Aorta (tissue), 5 donors: ENCODE results near the gene MACROH2A2. TPM values are rescaled to one million over a fixed set of nuclear protein-coding genes. Genes with fewer than 3 reads are reported as not detected.
"Not testable (repeated sequence)": the region's sequence is repeated elsewhere in the genome, so short reads cannot be mapped to it uniquely, and the experiment has no call there.

Experiments used
- ATAC-seq: fragments of 200-7000 bp; cut with Tn5 transposase; one replicate; pipeline ENCODE4 v1.9.1; 2022; ENCODE audit warnings: moderate library complexity; ENCODE audit not compliant: low FRiP score
- DNase-seq, 2 donors: peaks; one replicate each; pipeline ENCODE4 v3.0.0-alpha.2; 2020
- H3K27ac ChIP-seq, 2 donors: one replicate each; pipeline ENCODE4 v1.5.1; 2013; ENCODE audit warnings: low read length in 2 of 2, mild to moderate bottlenecking in 2 of 2, moderate library complexity in 2 of 2, control low read depth in 1 of 2, inconsistent platforms in 1 of 2, low read depth in 1 of 2
- H3K27me3 ChIP-seq, 2 donors: one replicate each; pipeline ENCODE4 v1.6.1; 2013; ENCODE audit warnings: control low read depth in 1 of 2, low read length in 1 of 2, mild to moderate bottlenecking in 1 of 2, moderate library complexity in 1 of 2; ENCODE audit not compliant: insufficient read depth in 2 of 2, control insufficient read depth in 1 of 2
- H3K36me3 ChIP-seq, 2 donors: one replicate each; pipeline ENCODE4 v1.6.1; 2013; ENCODE audit warnings: control low read depth in 1 of 2, low read length in 1 of 2, mild to moderate bottlenecking in 1 of 2; ENCODE audit not compliant: insufficient read depth in 2 of 2, control insufficient read depth in 1 of 2
- H3K4me1 ChIP-seq, 2 donors: one replicate each; pipeline ENCODE4 v1.6.1; 2013; ENCODE audit warnings: low read length in 2 of 2, control low read depth in 1 of 2, mild to moderate bottlenecking in 1 of 2, moderate library complexity in 1 of 2; ENCODE audit not compliant: insufficient read depth in 2 of 2, control insufficient read depth in 1 of 2
- H3K4me3 ChIP-seq, 2 donors: one replicate each; pipeline ENCODE4 v1.5.1; 2013; ENCODE audit warnings: low read length in 2 of 2, control low read depth in 1 of 2, mild to moderate bottlenecking in 1 of 2
- H3K9me3 ChIP-seq: one replicate; pipeline ENCODE4 v1.6.1; 2013; ENCODE audit warnings: mild to moderate bottlenecking, low read length; ENCODE audit not compliant: control insufficient read depth
- WGBS, 2 donors: extraction: QIAGEN DNeasy Blood & Tissue Kit; methylation state at CpG; one replicate each; pipeline ENCODE4 v1.1.7; 2013; 5-methylcytosine and 5-hydroxymethylcytosine counted together
- intact Hi-C, 2 donors: fragments of 100-400 bp; cut with DNase I; formaldehyde crosslinking; loops; one replicate each; pipeline versions ENCODE4 v1.14.2 to v1.15.0; 2022
- polyA plus RNA-seq, 2 donors: library from polyadenylated mRNA; stranded (reverse); fragments of 200-250 nt; gene quantifications; one replicate each; pipeline ENCODE4 v1.2.3, GENCODE V29; 2013
- total RNA-seq, 2 donors: library from RNA; stranded (reverse); fragmentation: NEBNext Ultra II Directional; extraction: Animal tissue kit (Norgen Biotek cat#: 25700); gene quantifications; one replicate each; pipeline ENCODE4 v1.2.1, GENCODE V29; 2021
- donor health status: healthy with polysubstance abuse.
- donor health status: Bipolar disorder and iron deficiency.
- donor health status: DM: no; HTN: no; CAD: no.
- donor health status: DM: no; HTN: no; CAD: no.
- donor health status: DM: yes; HTN: yes; CAD: no.

MACROH2A2 gene
- total and polyA plus RNA-seq, 4 donors = 2.1 to 5.3 (median 4.1) TPM

DNA sequence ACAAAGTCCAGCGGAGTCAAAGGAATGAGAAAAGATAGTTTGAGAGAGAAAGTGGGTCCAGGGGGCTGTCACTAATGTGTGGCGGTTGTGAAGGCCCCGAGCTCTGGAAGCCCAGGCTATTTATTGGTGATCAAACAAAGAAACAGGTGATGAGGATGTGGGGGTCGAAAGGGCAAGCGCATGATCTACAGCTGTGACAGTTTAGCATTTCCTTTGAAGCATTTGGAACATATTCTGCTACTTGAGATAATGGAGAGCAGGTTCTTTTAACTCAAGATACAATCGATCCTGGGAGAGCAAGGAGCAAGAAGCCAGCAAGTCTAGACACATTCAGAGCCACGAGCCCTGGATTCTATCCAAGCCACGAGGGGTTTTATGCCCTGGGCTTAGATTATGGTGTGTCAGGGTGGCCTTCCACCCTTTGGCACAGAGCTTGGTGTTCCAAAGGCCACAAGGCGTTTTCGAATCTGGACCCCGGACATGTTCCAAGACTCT is 48.5 kb downstream of the MACROH2A2 start:
- WGBS, 2 donors = 83 to 86% methylated on average over 11 of the region's 11 CpGs
- intact Hi-C loops, H3K27me3 ChIP-seq, H3K27ac ChIP-seq, H3K4me1 ChIP-seq, H3K9me3 ChIP-seq, ATAC-seq, H3K36me3 ChIP-seq, DNase-seq, H3K4me3 ChIP-seq: not testable (repeated sequence)

GRCh38 chr10:70101668-70102067 is 49.0 kb downstream of the MACROH2A2 start:
- Histone ChIP-seq H3K36me3 (no peaks in the 10 kb centered on the region), H3K9me3 (no peaks in the 10 kb centered on the region), H3K27ac (no peak overlapping the region), H3K4me3 (no peak overlapping the region), H3K4me1 (no peaks in the 10 kb centered on the region), H3K27me3 (no peaks in the 10 kb centered on the region)
- ATAC-seq (no peak), DNase-seq (no peak)
- intact Hi-C loops = no loop called here
- WGBS, 2 donors = 65 to 81% methylated on average over 3 of the region's 3 CpGs

- intact Hi-C loops = no loop called here
- peaks cover 0 to under 1% of the 10 kb centered on the region in 2 donors for H3K36me3 ChIP-seq
- ATAC-seq = no peak
Observed at GRCh38 chr10:70106958-70107791, 54.5 kb downstream of the MACROH2A2 start.

DNA sequence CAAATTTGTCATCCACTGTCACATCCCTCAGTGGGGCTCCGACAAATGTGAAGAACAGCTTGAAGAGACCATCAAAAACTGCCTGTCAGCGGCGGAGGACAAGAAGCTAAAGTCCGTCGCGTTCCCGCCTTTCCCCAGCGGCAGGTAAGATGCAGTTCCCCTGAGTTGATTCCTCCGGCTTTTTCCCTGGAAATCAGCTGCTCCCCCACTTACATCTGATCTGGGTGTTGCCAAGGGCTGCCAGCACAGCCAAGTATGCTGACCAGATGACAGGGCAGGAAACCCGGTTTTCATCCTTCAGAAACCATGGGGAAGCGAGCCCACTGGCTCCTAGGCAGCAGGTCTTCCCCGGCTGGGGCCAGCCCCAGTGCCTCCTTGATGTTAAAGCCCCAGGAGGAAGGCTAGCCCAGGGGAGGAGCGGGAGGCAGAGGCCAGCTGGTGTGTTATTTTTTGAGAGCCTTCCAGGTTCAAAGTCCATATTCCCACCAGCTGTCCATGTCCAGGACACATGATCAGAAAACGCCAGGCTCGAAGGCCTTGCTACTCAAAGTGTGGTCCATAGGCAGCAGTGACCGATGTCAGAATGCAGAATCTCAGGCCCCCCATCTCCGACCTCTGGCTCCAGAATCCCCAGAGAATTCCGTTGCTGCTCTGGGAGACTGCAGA is 56.6 kb downstream of the MACROH2A2 start:
- DNase-seq (no peak), ATAC-seq (no peak)
- H3K9me3 ChIP-seq = no peaks in the 10 kb centered on the region
- no peaks in the 10 kb centered on the region for H3K4me1 ChIP-seq
- H3K27ac ChIP-seq = no peak overlapping the region
- no peaks in the 10 kb centered on the region for H3K27me3 ChIP-seq
- 90 to 92% methylated on average over 18 of the region's 18 CpGs for WGBS, 2 donors
- intact Hi-C loops = no loop called here
- peaks cover 5 to 6% of the 10 kb centered on the region in 2 donors for H3K36me3 ChIP-seq
- H3K4me3 ChIP-seq = no peak overlapping the region

More at GRCh38 chr10:70106958-70107791, 54.5 kb downstream of the MACROH2A2 start:
- Histone ChIP-seq H3K9me3 (no peaks in the 10 kb centered on the region), H3K27me3 (no peaks in the 10 kb centered on the region), H3K4me1 (no peaks in the 10 kb centered on the region), H3K4me3 (no peak overlapping the region), H3K27ac (no peak overlapping the region)
- no peak for DNase-seq
- 68 to 70% methylated on average over 22 of the region's 22 CpGs for WGBS, 2 donors

DNA sequence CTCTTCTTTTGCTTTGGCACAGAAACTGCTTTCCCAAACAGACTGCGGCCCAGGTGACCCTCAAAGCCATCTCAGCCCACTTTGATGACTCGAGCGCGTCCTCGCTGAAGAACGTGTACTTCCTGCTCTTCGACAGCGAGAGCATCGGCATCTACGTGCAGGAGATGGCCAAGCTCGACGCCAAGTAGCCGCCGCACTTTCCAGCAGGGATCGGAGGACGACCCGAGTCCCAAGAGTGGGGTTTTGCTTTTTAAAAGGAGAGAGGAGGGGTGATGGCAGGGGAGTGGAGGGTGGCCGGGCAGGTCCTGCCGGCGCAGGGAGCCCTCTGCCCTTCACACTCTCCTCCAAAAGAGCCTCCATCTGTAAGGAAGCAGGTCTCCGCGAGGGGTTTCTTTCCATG is 58.9 kb downstream of the MACROH2A2 start:
- Histone ChIP-seq H3K9me3 (no peaks in the 10 kb centered on the region), H3K27me3 (no peaks in the 10 kb centered on the region), H3K4me1 (no peaks in the 10 kb centered on the region), H3K27ac (no peak overlapping the region), H3K4me3 (no peak overlapping the region), H3K36me3 (peaks cover 6 to 8% of the 10 kb centered on the region in 2 donors)
- peak in 1 of 2 donors; percentile 43 for DNase-seq
- WGBS, 2 donors = 88 to 92% methylated on average over 22 of the region's 22 CpGs
- intact Hi-C loops = no loop called here
- no peak for ATAC-seq

- no peaks in the 10 kb centered on the region for H3K27me3 ChIP-seq
- no peak overlapping the region for H3K27ac ChIP-seq
- intact Hi-C loops = no loop called here
- peaks cover 6 to 8% of the 10 kb centered on the region in 2 donors for H3K36me3 ChIP-seq
- no peaks in the 10 kb centered on the region for H3K9me3 ChIP-seq
- H3K4me3 ChIP-seq = no peak overlapping the region
- ATAC-seq (no peak), DNase-seq (peak in 1 of 2 donors; percentile 28)
- WGBS, 2 donors = 86 to 92% methylated on average over 8 of the region's 8 CpGs
- H3K4me1 ChIP-seq = no peaks in the 10 kb centered on the region
Observed at GRCh38 chr10:70112071-70112470, 59.4 kb downstream of the MACROH2A2 start.

DNA sequence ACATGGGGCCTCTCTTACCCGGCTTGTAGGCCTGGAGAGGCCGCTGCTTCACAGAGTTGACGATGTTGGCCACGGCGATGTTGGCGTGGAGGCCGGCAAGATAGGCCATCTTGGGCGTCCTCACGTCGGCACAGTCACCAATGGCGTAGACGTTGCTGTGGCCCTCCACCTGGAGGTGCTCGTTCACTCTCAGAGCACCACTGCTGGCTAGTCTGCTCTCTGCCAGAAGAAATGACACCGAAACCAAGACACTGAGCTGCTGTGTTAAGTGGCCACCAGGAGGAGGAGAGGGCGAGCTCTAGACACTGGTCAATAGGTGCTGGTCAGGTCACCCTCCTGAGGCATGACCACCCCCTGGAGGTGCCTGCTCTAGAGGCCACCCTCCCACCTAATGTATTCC is 62.3 kb downstream of the MACROH2A2 start:
- Histone ChIP-seq H3K36me3 (peaks cover 6 to 13% of the 10 kb centered on the region in 2 donors), H3K9me3 (no peaks in the 10 kb centered on the region), H3K27me3 (no peaks in the 10 kb centered on the region), H3K27ac (no peak overlapping the region), H3K4me1 (no peaks in the 10 kb centered on the region), H3K4me3 (no peak overlapping the region)
- WGBS, 2 donors = 96% methylated on average over 15 of the region's 15 CpGs
- ATAC-seq (no peak), DNase-seq (peak in 1 of 2 donors; percentile 55)
- intact Hi-C loops = no loop called here

DNA sequence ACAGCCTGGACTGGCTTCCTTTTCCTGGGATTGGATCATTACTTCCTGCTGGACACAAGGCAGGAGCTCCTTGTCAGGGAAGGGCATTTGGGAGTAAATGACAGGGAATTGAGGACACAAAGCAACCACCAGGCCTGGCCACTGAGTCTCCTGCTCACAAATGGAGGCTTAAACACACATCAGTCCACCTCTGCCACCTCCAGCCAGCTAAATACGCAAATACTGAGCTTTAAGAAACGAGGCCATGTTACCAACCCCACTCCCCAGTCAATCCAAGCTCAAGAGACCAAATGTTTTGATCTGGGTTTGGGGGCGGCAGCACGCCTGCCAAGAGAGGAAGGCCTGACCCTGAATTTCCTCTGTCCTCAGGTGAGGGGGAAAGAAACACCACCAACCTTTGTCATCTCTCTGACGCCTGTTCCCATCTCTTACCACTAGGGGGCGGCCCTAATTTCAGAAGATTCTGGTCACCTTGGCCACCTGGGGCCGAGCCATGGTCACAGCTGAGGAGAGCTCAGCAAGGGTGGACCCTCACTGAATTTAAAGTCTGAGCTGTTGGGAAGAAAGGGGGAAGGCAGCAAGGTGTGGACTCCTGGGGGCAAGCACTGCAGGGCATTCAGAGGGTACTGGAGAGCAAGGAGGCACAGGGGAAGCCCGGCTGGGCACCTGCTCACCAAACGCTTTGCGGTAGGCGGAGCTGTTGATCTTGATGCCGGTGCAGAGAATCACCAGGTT is 63.5 kb downstream of the MACROH2A2 start:
- intact Hi-C loops = loop anchor here in 1 of 2 donors (2.0 kb wide), 1 partner anchor 31 kb away; the partner anchor contains the start of gene TYSND1
- DNase-seq (peak in 1 of 2 donors; percentile 69), ATAC-seq (peak; percentile 61)
- Histone ChIP-seq H3K4me1 (no peaks in the 10 kb centered on the region), H3K36me3 (peaks cover 6 to 15% of the 10 kb centered on the region in 2 donors), H3K9me3 (no peaks in the 10 kb centered on the region), H3K27me3 (no peaks in the 10 kb centered on the region), H3K4me3 (no peak overlapping the region), H3K27ac (no peak overlapping the region)
- 57% methylated on average over 12 of the region's 12 CpGs for WGBS, 2 donors
